Activated CD4-positive, alpha-beta T cell treated with anti-CD3 and anti-CD28 coated beads, Interleukin-2, amount 10 ng/mL, durations not matched to agents 24 days and 14 days (primary cell): ENCODE results near the gene ARHGEF7. TPM values are rescaled to one million over a fixed set of nuclear protein-coding genes. Genes with fewer than 3 reads are reported as not detected.
A peak's percentile ranks its signal among the peaks of the same experiment; 100 is the strongest.

ENCODE experiments used
- DNase-seq: peaks from one replicate; pipeline ENCODE4 v3.0.0; 2022
- H3K27ac Mint-ChIP-seq: one replicate; pipeline ENCODE4 v1.8.0; 2022; ENCODE audit warnings: mild to moderate bottlenecking, mixed read lengths
- H3K27me3 Mint-ChIP-seq: one replicate; pipeline ENCODE4 v1.8.0; 2022; ENCODE audit warnings: mixed read lengths
- H3K36me3 Mint-ChIP-seq: one replicate; pipeline ENCODE4 v1.8.0; 2022; ENCODE audit warnings: low read depth, mild to moderate bottlenecking, mixed read lengths
- H3K4me1 Mint-ChIP-seq: one replicate; pipeline ENCODE4 v1.8.0; 2021; ENCODE audit warnings: mixed read lengths
- H3K4me3 Mint-ChIP-seq: one replicate; pipeline ENCODE4 v1.8.0; 2022; ENCODE audit warnings: mild to moderate bottlenecking, moderate library complexity, mixed read lengths
- H3K9me3 Mint-ChIP-seq: one replicate; pipeline ENCODE4 v1.8.0; 2021; ENCODE audit warnings: mixed read lengths
- intact Hi-C: fragments of 100-400 bp; cut with micrococcal nuclease; formaldehyde crosslinking; loops from one replicate; pipeline ENCODE4 v1.15.1; 2023
- total RNA-seq: library from RNA; stranded (reverse); gene quantifications from 2 replicates; pipeline ENCODE4 v1.2.3, GENCODE V29; 2022

Gene ARHGEF7
- total RNA-seq, 1 donor from 2014 or later, result 69.3 TPM

GRCh38 chr13:111263566-111263965, 148.5 kb downstream of the ARHGEF7 start:
- H3K4me3 Mint-ChIP-seq, result no peak overlapping the region
- peaks cover 13% of the 10 kb centered on the region for H3K9me3 Mint-ChIP-seq
- intact Hi-C loops, result no loop called here
- H3K27me3 Mint-ChIP-seq, result no peaks in the 10 kb centered on the region
- DNase-seq, result no peak
- H3K27ac Mint-ChIP-seq, result no peak overlapping the region
- H3K36me3 Mint-ChIP-seq, result peaks cover 42% of the 10 kb centered on the region
- H3K4me1 Mint-ChIP-seq, result peaks cover 2% of the 10 kb centered on the region

GRCh38 chr13:111265006-111265700, 150.0 kb downstream of the ARHGEF7 start:
- intact Hi-C loops, result no loop called here
- no peak for DNase-seq
- H3K4me3 Mint-ChIP-seq, result no peak overlapping the region
- no peaks in the 10 kb centered on the region for H3K27me3 Mint-ChIP-seq
- H3K9me3 Mint-ChIP-seq, result peaks cover under 1% of the 10 kb centered on the region
- peaks cover 35% of the 10 kb centered on the region for H3K36me3 Mint-ChIP-seq
- no peak overlapping the region for H3K27ac Mint-ChIP-seq
- H3K4me1 Mint-ChIP-seq, result peaks cover 7% of the 10 kb centered on the region

DNA sequence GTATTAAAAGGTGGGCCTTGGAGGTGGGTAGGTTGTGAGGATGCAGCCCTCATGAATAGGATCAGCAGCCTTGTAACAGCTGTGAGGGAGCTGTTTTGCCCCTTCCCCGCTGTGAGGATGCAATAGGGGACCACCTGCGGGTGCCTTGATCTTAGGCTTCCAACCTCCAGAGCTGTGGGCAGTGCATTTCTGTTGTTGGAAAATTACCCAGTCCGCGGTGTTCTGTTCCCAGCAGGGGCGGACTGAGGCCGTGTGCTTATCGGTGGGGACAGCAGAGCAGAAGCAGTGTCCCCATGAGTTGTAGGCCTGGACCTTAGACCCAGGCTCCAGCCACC, 150.6 kb downstream of the ARHGEF7 start:
- no peak for DNase-seq
- intact Hi-C loops, result no loop called here
- H3K4me3 Mint-ChIP-seq, result no peak overlapping the region
- no peak overlapping the region for H3K27ac Mint-ChIP-seq
- H3K27me3 Mint-ChIP-seq, result no peaks in the 10 kb centered on the region
- H3K36me3 Mint-ChIP-seq, result peaks cover 34% of the 10 kb centered on the region
- H3K4me1 Mint-ChIP-seq, result peaks cover 10% of the 10 kb centered on the region
- no peaks in the 10 kb centered on the region for H3K9me3 Mint-ChIP-seq

GRCh38 chr13:111267205-111267604, 152.1 kb downstream of the ARHGEF7 start:
- Mint-ChIP-seq H3K36me3 (peaks cover 32% of the 10 kb centered on the region), H3K9me3 (no peaks in the 10 kb centered on the region), H3K4me1 (peaks cover 10% of the 10 kb centered on the region), H3K27me3 (no peaks in the 10 kb centered on the region), H3K4me3 (no peak overlapping the region), H3K27ac (no peak overlapping the region)
- DNase-seq, result no peak
- intact Hi-C loops, result no loop called here

- Mint-ChIP-seq H3K36me3 (peaks cover 30% of the 10 kb centered on the region), H3K27ac (no peak overlapping the region), H3K4me3 (no peak overlapping the region), H3K4me1 (peaks cover 10% of the 10 kb centered on the region), H3K9me3 (no peaks in the 10 kb centered on the region), H3K27me3 (no peaks in the 10 kb centered on the region)
- no peak for DNase-seq
- intact Hi-C loops, result no loop called here
These were observed 152.7 kb downstream of the ARHGEF7 start for GRCh38 chr13:111267784-111268183.

GRCh38 chr13:111269508-111269907, 154.4 kb downstream of the ARHGEF7 start:
- intact Hi-C loops, result no loop called here
- Mint-ChIP-seq H3K9me3 (no peaks in the 10 kb centered on the region), H3K4me3 (no peak overlapping the region), H3K27ac (peak overlapping the region; percentile 37), H3K4me1 (peaks cover 8% of the 10 kb centered on the region), H3K36me3 (peaks cover 35% of the 10 kb centered on the region), H3K27me3 (no peaks in the 10 kb centered on the region)
- no peak for DNase-seq

- Mint-ChIP-seq H3K4me3 (no peak overlapping the region), H3K27me3 (no peaks in the 10 kb centered on the region), H3K4me1 (peaks cover 8% of the 10 kb centered on the region), H3K27ac (peak overlapping the region; percentile 59), H3K9me3 (no peaks in the 10 kb centered on the region), H3K36me3 (peaks cover 39% of the 10 kb centered on the region)
- intact Hi-C loops, result no loop called here
- DNase-seq, result no peak
These were observed 155.0 kb downstream of the ARHGEF7 start for GRCh38 chr13:111270126-111270525.

DNA sequence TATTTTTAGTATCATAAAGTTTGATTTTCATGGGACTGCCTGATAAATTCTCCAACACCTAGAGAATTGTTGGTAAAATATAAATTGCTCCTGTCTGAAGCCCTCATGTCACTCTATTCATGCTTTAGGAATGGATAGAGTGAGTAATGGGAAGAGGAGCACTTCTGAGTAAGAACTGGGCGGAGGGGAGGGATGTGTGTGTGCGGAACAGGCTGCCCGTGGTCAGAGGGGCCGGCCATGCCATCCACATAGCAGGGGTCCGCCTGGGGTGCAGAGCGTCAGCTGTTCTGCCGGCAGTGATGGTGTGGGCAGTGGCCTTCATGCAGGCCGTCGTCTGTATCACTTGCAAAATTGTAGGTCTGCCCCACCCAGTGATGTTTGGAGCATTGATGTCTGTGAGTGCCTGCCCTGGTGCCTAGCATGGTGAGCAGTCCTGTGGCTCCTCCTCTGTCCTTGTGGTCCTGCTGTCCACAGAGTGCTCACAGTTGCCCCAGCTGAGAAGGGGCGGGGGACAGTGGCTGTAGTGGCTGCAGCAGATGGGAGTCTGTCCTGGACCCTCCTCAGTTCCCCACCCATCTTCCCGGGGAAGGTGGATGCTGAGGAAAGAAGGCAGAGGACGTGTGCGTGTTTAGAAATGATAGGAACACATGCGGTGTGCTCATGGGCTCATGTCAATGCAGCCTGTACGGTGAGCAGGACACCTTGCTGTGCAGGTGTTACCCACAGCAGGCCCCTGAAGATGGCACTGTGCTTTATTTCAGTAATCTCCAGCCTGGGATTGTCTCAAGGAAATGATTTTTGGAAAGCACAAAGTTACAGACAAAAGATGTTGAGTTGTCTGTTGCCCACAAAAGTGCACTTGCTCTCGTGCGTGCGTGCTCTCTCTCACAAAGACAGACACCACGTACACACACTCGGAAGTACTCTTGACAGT, 155.9 kb downstream of the ARHGEF7 start:
- no peak for DNase-seq
- Mint-ChIP-seq H3K4me3 (no peak overlapping the region), H3K36me3 (peaks cover 44% of the 10 kb centered on the region), H3K9me3 (no peaks in the 10 kb centered on the region), H3K27ac (no peak overlapping the region), H3K27me3 (no peaks in the 10 kb centered on the region), H3K4me1 (peaks cover 16% of the 10 kb centered on the region)
- intact Hi-C loops, result no loop called here

DNA sequence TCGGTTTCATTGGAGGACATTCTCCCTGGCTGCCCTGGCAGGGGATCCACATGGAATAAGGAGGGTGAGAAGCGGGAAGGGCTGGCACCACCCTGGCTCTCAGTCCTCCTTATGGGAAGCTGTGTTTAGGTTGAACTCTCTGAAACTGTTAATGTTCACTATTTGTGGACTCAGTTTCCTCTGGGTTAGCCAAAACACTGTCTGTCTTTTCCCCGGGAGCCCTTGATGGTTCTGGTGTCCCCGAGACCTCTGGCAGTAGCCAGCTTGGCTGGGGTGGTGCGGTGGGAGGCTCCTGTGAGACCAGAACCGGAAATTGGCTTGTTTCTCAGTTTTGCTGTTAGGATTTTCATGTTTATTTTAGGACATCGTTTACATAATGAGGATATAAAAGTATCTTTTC, 157.0 kb downstream of the ARHGEF7 start:
- H3K27ac Mint-ChIP-seq, result no peak overlapping the region
- H3K4me1 Mint-ChIP-seq, result peaks cover 22% of the 10 kb centered on the region
- no peak for DNase-seq
- H3K27me3 Mint-ChIP-seq, result no peaks in the 10 kb centered on the region
- peaks cover 45% of the 10 kb centered on the region for H3K36me3 Mint-ChIP-seq
- H3K9me3 Mint-ChIP-seq, result no peaks in the 10 kb centered on the region
- no peak overlapping the region for H3K4me3 Mint-ChIP-seq
- intact Hi-C loops, result no loop called here

DNA sequence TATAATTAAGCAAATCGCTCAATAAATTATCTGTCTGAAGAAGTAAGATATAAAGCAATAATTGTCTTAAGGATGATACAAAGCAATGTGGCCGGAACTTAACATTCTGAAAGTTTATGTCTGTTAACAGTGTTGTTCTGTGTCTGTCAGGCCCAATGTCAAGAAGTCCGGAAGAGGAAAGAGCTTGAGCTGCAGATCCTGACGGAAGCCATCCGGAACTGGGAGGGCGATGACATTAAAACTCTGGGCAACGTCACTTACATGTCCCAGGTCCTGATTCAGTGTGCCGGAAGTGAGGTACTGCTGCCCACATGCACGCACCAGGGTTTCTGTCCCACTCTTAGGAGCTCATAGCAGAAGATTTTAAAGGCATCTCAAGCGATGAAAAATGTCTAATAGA, 160.3 kb downstream of the ARHGEF7 start:
- H3K27ac Mint-ChIP-seq, result peak overlapping the region; percentile 59
- no peaks in the 10 kb centered on the region for H3K27me3 Mint-ChIP-seq
- no peak overlapping the region for H3K4me3 Mint-ChIP-seq
- no peak for DNase-seq
- H3K36me3 Mint-ChIP-seq, result peaks cover 43% of the 10 kb centered on the region
- peaks cover 21% of the 10 kb centered on the region for H3K4me1 Mint-ChIP-seq
- intact Hi-C loops, result no loop called here
- no peaks in the 10 kb centered on the region for H3K9me3 Mint-ChIP-seq

DNA sequence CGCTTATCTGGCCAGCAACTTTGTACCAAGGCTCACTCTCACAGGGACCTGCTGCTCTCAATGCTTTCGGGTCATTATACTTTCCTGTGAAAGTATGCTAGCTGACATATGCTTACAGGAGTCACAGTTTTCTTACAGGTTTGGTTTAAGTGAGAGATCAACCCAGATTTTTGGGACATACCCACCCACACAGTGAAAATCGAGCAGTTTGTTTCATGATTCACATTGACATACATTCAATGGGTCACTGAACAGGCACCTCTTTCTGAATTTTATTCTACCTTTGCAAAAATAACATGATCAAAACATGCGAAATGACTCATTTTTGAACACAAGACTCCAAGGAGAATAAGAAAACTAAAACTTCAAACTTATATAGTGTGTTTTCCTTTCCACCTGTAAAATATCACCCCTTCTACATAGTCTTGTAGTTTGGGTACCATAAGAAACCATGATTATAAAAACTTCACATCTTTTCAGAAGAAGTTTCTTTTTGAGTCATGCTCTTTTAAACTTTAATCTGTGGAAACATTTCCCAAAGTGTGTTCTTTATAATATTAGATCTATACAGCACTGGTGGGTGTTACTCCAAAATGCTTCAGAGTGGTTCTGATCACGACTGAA, 161.0 kb downstream of the ARHGEF7 start:
- intact Hi-C loops, result no loop called here
- peak overlapping the region; percentile 59 for H3K27ac Mint-ChIP-seq
- H3K27me3 Mint-ChIP-seq, result no peaks in the 10 kb centered on the region
- peaks cover 19% of the 10 kb centered on the region for H3K4me1 Mint-ChIP-seq
- H3K4me3 Mint-ChIP-seq, result no peak overlapping the region
- H3K36me3 Mint-ChIP-seq, result peaks cover 48% of the 10 kb centered on the region
- no peaks in the 10 kb centered on the region for H3K9me3 Mint-ChIP-seq
- no peak for DNase-seq

DNA sequence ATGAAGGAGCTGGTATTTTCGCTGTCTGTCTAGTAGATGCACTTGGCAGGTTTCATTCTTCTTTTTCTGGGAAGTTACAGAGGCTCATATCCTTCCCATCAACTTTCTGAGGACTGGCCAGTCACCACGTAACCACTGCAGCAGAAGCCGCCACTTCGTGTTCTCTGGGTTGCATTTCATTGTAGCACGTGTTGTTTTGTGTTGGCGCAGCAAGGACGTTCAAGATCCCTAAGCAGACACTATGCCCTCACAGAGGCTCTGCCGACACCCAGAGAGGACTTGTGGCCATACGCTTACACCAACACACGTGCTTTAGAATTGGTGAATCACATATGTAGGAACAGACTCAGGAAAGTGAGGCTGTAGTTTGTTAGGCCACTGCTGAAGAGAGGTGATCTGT, 163.1 kb downstream of the ARHGEF7 start:
- peak overlapping the region; percentile 1 for H3K27ac Mint-ChIP-seq
- H3K36me3 Mint-ChIP-seq, result peaks cover 58% of the 10 kb centered on the region
- no peaks in the 10 kb centered on the region for H3K9me3 Mint-ChIP-seq
- no peak for DNase-seq
- peaks cover 19% of the 10 kb centered on the region for H3K4me1 Mint-ChIP-seq
- no peak overlapping the region for H3K4me3 Mint-ChIP-seq
- intact Hi-C loops, result no loop called here
- no peaks in the 10 kb centered on the region for H3K27me3 Mint-ChIP-seq

- intact Hi-C loops, result no loop called here
- DNase-seq, result no peak
- H3K36me3 Mint-ChIP-seq, result peaks cover 60% of the 10 kb centered on the region
- no peaks in the 10 kb centered on the region for H3K9me3 Mint-ChIP-seq
- H3K4me1 Mint-ChIP-seq, result peaks cover 21% of the 10 kb centered on the region
- H3K4me3 Mint-ChIP-seq, result no peak overlapping the region
- peak overlapping the region; percentile 57 for H3K27ac Mint-ChIP-seq
- H3K27me3 Mint-ChIP-seq, result no peaks in the 10 kb centered on the region
These were observed 163.9 kb downstream of the ARHGEF7 start for GRCh38 chr13:111278743-111279652.
